Activated CD4-positive, alpha-beta T cell treated with anti-CD3 and anti-CD28 coated beads, Interleukin-2, Interleukin-4, amounts not matched to agents 100 ng/mL and 50 ng/mL, durations not matched to agents 16 hours and 8 hours (primary cell): Measurements from ENCODE around the gene ADCY2.

ENCODE experiments used
- DNase-seq: peaks from one replicate; pipeline ENCODE4 v3.0.0-alpha.2; 2020; ENCODE audit warnings: low spot score

Gene ADCY2

DNA sequence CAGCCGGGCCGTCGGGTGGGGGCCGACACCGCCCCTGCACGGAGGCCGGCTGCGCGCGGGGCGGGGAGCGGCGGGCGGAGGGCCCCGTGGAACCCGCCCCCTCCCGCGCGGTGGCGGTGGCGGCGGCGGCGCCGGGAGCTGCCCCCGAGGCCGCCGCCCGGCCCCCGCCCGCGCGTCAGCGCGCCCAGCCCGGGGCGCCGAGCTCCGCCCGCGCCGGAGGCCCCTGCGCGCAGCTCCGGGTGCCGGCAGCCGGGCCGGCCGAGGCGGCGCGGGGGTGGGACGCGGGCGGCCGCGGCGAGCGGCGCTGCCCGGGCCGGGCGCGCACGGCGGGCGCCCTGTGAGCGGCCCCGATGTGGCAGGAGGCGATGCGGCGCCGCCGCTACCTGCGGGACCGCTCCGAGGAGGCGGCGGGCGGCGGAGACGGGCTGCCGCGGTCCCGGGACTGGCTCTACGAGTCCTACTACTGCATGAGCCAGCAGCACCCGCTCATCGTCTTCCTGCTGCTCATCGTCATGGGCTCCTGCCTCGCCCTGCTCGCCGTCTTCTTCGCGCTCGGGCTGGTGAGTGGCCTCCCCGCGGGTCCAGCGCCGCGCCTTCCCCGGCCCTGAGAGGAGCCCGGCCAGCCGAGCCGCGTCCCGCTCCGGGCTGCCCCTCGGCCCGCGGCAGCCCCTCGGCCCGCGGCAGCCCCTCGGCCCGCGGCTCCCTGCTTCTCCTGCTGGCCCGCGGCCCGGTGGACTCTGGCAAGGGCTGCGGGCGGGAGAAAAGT is at the start of gene ADCY2:
ADCY2 (plus strand) TSS at position 192 of the 766 bp plus-strand sequence; CDS start at position 351, 159 bp downstream.
- DNase-seq: no peak

DNA sequence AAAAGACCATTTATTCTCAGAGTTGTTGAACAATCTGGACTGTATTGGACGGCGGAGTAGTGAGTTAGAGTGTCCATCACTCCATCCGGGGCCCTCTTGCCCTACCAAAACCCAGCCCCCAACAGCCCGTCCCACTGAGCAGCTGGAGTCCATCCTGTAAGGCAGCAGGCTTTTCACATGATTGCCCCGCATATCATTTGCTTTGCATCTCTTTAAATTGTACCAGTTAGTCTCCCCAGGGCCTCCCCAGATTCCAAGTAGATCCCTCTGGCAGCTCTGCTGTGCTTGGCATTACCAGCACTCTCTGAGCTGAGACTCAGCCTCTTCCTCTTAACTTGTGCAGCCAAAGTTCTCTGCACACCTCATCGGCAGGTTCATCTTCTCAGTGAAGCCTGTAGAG is 48.6 kb upstream of the ADCY2 start:
- no peak for DNase-seq

DNA sequence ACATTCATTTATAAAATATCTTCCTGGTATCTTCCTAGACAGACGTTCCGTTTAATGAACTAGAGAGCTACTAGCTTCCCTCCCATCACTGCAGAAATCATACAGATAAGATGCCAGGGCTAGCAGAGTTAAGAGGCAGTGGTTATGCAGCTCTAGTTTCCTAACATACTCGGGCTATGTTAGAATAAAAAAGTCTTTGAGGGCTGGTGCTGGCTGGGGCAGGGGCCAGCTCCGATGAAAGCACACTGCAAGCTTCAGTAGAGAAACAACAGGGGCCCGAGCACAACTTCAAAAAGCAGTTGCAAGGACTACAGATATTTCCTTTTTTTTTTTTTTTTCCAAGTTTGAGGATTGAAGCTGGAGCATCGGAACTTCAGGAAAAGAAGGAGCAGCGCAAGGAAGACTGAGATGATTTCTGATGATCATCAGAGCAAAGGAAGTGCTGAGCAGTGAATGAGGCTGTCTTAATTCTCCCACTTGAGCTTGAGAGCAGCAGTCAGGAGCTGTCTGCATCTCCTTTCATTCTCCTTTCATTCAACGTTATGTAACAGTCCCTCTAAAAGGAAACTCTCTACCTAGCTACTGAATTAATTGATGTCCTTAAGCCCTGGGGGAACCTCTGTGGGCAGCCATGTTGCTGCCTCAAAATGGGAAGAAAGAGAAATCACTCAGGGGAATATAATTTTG is 47.6 kb upstream of the ADCY2 start:
- no peak for DNase-seq

DNA sequence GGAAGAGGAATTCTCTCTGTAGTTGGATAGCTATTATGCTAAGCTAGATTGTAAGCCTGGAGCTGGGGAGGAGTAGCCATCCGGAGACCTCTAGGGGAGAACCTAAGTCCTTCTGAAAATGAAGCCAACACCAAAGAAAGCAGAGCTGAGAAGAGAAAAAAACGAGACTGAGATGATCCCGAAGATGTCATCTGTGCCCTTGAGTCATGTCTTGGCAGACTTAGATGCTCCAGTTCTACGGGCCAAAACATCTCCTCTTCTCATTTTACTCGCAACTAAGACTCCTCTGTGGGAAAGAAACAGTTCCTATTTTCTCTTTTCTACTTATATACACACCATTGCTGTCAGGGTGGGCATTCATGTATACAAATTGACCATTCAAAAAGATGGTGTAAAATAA is 34.3 kb upstream of the ADCY2 start:
- DNase-seq: no peak

DNA sequence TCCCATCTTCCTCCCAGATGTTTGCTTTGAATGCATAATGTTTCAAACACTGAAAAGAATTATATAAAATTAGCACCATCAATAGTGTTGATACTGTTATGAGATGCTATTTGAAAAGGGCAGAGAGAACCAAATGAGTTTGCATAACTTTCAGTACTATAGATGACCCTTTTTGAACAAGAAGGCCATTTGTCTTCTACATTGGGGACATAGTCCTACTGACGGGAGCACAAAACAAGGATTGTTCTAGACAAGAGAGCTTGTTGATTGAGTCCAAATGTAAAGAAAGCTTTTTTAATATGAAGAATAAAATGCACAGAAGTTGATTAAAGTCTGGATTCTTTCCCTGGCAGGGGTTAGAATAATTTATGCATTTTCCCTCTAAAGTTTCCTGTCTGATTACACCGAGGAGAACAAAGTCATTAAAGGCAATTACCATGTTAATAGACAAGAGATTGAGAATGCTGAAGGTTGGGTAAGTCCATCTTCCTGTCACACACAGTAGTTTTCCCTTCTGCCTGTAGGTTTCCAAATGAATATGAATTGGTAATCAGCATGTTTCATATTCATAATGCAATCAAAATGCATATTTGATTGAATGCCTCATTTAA is 32.8 kb upstream of the ADCY2 start:
- DNase-seq: no peak

DNA sequence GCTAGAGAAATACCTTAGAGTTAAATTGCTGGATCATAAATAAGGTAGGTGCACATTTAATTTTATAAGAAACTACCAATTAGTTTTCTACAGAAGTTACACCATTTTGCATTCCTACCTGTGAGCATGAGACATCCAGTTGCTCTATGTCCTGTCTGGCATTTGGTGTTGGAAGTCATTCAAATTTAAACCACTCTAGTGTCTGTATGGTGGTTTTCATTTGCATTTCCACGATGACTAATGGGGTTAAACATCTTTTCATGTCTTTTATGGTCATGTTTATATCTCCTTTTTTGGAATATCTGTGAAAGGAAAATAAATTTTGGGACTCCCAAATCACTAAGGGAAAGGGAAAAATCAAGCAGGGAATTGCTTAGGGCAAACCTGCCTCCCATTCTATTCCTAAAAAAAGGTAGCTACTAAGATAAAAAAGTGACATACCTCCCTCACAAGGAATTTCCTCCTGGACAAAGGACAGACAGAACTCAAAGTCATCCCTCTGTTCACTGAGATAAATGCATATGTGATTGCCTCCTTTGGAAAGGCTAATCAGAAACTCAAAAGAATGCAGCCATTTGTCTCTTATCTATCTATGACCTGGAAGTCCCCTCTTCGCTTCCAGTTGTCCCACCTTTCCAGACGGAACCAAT is 31.6 kb upstream of the ADCY2 start:
- DNase-seq: no peak

DNA sequence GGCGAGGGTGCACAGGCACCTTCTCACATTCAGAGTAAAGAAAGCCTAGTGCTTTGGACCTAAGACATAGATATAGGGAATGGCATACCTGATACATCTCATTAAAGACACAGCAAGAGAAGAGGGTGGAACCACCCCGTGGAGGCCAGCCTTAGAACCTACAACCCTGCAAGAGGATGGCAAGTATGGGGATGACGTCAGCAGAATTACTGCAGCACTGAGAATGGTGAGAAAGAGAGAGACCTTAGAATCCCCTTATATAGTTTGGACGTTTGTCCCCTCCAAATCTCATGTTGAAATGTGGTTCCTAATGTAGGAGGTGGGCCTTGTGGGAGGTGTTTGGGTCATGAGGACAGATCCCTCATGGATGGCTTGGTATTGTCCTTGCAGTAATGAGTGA is 28.2 kb upstream of the ADCY2 start:
- DNase-seq: no peak

DNA sequence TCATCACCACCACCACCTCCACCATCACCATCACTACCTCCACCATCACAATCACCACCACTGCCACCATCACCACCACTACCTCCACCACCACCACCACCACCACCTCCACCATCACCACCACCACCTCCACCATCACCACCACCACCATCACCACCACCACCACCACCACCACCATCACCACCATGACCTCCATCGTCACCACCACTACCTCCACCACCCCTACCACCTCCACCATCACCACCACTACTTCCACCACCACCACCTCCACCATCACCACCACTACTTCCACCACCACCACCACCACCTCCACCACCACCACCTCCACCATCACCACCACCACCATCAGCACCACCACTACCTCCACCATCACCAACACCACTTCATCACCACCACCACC is 23.5 kb upstream of the ADCY2 start:
- no peak for DNase-seq

DNA sequence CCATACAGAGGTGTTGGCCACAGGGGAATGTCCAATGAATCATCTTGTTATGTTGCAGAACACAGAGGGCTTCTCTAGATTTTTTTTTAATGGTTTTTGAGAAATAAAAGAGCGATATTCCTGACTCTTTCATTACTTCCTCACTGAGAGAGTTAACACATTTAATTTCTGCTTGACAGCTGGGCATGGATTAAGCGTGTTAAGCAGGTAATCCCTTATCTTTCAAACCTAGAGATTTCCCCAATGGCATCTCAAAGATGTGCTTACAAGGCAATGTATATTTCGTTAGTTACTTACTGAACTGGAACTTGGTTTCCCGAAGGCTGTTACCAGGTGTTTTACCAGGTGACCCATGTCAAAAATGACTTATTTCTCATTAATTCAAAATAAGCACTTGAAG is 21.8 kb upstream of the ADCY2 start:
- no peak for DNase-seq

DNA sequence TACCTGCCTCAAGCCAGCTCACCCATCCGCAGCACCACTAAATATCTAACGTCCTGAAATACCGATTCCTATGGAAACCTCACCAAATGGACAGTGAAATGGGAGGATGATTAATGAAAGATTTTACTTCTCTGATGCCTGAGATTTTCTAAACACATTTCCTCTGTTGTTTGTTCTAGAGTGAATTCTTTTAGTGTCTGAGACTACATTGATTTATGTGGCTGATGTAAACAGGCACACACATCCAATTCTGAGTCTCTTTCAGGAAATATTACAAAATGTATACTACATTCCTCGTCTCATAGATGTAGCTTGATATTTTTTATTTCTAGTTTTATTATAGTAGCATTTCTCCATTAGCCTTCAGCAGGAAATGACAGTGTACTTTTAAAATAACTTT is 20.5 kb upstream of the ADCY2 start:
- no peak for DNase-seq

DNA sequence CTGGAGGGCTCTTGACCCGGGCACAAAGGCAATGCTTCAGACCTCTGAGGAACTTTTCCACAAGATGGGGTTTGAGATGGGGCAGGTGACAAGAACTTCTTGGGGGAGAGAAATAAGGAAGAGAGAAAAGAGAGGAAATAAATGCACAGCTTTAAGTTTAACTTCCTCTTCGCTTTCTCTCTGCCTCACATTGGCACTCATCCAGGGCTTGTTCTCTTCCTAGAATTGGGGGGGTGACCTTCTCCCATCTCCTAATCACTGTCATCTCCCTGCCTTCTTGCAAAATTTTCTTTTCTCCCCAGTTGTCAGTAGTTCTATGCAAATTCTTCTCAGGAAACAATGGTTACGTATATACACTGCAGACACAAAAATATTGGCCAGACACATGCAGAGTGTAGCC is 19.1 kb upstream of the ADCY2 start:
- no peak for DNase-seq

DNA sequence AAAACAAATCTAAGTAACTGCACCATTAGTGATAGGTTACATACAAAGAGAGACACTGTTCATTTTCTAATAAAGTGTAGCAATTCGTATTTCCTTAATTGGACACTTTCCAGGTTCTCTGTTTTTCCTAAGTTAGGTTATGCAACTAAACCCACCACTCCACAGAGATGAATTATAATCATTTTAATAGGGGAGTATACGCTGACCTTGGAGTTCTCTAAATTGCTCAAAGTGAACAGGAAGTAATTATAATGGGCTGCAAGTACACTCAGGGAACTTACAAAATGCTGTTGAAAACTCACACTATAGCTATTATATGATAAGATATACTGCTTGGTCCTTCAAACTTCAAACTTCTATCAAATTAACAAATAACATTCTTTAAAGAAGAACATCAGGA is 18.2 kb upstream of the ADCY2 start:
- DNase-seq: no peak

DNA sequence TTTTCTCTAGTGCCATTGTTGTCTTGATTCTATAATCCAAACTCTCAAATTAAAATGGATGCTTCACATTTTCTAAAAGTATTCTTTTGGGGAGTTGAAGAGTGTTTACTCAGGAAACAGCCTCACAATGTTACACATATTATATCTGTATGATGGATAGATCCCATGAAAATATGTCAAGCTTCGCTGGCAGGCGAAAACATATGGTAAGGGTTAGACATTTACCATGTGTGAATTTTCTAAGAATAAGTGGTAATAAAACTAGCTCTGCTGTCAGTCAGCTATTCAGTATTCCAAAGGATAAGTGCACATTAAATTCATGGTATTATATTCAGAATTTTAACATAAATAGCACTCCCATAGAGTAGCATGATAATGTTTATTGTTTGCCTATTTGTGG is 13.3 kb upstream of the ADCY2 start:
- DNase-seq: no peak

DNA sequence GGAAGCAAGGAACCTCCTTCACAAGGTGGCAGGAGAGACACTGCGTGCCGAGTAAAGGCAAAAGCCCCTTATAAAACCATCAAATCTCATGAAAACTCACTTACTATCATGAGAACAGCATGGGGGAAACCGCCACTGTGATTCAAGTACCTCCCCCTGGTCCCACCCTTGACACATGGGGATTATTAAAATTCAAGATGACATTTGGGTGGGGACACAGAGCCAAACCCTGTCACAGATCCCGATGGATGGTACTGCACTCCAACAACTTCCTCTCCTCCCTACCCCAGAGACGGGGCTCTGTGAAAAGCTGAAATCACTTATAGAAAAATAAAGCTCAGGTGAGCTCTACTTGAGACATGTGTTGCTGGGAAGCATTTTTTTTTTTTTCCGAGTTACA is 10.3 kb upstream of the ADCY2 start:
- DNase-seq: no peak

DNA sequence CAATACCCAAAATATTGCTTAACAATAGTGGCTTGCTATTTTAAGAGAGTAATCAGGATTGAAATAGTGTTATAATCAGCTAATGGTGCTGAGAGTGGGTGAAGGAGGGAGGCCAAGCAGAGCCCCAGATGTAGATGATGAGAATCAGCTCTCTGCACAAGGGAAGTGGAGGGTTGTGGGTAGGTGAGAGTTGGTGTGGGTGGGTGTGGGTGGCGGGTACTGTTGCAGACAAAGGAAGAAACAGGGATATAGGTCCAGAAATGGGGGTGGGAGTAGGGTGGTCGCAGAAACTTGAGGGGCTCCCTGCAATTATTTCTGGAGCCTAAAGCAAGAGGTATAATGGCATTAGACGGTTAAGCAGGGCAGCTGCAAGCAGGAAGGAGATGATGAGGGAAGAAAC is 7.4 kb upstream of the ADCY2 start:
- DNase-seq: no peak

DNA sequence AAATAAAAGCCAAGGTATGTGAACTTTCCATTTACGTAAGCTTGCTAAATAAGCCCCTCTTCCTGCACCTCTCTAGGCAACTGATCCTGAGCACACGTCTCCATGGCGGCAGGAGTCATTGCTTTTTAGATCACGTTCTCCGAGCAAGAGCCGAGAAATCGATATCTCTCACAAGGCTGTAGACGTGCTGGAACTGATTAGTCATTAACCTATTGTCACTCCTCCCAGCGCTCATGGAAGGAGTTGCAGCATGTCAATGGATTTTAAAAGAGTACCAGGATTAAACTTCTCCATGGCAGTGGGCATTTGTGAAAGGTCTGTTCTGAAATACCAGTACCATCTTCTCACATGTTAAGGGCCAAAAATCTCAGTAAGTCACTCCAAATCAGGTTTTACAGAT is 4.7 kb upstream of the ADCY2 start:
- no peak for DNase-seq

DNA sequence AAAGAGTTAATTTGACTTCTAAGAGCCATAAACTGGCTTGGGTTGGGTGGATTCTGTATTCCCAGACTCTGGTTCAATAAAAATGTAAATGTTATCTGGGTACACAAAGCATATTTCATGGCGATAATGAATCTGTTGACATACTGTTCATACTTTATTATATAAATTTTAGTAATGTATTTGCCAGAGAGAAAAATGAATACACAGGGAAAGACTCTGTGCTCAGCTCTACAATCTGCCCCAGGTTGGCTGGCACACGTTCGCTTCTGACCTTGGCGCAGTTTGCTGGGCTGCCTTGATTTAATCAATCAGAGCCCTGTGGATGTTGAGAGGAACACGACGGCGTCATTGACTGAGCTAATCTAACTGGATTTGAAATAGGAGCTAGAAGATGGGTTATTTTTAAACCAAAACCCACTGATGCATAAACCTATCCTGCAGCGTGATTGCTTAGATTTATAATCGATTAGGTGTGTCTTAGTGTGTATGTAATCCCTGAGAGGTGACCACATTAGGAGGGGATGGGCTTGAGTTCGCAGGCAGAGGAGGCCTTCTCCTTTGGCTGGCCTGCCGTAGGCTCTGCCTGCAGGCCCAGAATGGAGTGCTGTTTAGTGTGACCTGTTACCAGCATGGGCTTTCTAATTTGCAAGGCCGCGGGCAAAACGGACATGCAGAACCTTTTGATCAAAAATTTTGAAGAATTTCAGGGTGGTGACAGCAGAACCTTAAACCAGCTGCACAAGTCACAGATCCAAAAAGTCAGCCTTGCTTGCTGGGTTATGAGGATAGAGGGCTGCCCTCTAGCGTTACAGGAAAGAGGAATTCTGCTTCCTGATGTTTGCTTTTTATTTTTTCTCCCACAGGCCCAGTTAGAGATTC is 3.9 kb upstream of the ADCY2 start:
- DNase-seq: no peak

DNA sequence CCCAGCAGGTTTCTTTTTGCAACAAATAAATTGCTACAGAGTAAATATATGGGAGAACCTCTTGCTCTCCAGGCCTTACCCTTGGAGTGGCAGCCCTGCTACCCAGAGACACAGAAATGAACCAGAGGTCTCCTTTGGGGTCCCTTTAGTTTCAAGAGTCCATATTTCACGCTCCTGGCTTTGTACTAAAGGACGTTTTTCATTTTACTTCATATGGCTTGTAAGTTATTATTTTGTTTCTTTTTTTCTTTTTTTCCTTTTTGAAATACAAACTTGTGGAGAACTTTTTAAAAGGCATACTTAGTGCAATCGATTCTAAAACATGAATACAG is 3.3 kb upstream of the ADCY2 start:
- no peak for DNase-seq

DNA sequence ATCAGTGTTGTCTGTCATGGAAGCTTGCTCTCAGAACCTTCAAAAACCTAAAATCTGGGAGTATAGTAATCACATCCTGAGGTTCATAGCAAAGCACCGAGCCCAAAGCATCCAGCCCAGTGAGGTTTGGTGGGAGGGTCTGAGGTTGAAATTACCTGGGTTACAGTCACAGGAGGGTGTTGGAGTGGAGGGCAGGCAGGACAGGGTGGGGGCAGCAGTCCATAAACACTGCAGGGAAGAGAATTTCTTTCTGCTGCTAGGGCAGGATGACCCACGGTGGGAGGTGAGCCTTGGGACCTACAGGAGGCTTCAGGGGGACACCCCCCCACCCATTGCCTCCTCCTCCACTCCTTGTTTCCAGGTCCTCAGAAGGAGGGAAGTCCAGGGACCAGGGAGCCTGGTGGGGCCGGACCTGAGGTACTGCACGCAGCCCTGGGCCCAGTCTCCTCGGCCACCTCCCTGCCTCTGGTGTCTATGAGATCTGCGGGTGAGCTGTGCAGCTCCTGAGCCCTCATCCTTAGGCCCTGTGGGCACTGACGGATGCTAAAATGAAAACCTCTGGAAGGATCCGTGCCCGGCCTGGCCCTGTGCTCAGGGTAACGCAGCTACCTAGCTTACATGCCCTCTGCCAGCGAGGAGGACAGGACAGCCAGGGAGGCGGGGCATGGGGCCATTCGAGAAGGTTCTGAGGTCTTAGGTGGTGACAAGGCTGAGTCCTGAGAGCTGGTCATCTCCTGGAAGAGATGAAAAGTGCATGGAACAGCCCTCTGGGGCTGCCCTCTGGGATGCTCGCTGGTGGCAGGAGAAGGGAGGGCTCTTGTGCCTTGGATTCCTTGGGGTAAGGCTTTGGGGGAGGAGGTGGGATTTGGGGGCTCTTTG is 1.8 kb upstream of the ADCY2 start:
- no peak for DNase-seq

DNA sequence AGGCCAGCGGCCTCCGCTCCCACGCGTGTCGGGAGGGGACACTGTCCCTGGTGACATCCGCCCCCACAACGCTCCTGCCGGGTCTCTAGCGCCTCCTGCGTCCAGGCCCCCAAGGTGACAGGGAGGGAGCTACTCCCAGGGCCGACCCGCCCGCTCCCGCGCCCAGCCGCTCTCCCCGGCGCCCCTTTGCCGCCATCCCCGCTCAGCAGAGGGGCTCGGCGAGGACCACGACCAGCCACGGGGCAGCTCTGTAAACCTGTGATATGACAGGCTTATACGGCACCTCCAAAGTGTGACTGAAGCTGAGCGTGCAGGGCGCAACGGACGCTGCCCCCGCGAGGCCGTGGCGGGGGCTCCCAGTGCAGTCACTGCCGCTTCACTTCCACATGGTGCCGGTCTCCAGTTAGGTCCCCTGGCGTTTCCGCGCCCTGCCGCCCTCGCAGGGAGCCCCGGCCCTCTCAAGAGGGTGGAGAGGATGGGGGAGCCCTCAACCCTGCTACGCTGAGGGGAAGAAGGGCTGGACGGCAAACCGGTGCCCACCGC is 978 bp upstream of the ADCY2 start:
- no peak for DNase-seq

DNA sequence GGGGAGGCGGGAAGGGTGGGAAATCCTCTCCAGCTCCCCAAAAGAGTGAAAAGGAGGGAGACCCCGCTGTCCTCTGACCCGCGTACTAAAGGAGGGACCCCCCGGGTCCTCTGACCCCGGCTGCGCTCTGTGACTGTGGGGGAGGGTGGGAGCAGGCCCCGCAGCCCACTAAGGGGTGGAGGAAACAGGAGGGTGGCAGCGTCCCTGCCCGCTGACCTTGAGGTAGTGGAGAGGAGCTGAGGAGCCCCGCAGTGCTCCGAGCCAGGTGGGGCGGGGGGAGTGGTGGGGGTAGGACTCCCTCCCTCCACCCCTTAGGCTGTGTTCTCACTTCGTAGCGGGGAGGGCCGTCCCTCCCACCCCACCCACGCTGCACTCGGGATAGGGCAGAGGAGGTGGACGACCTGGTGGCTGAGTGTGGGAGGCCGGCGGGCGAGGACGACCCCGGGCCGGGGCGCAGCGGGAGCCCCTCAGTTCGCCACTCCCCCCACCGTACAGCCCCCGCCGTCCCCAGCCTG is 449 bp upstream of the ADCY2 start:
- DNase-seq: no peak
